ENCODE results near the gene ATG4B. TPM values are rescaled to one million over a fixed set of nuclear protein-coding genes. Genes with fewer than 3 reads are reported as not detected.
A peak's percentile ranks its signal among the peaks of the same experiment; 100 is the strongest.

Gene ATG4B
- total and polyA plus RNA-seq, 9 of the 15 experiments (the other 6 are each of a cell fraction or from before 2014, with no cell fraction given), result 5.9 to 58.8 (median 35.6) TPM

DNA sequence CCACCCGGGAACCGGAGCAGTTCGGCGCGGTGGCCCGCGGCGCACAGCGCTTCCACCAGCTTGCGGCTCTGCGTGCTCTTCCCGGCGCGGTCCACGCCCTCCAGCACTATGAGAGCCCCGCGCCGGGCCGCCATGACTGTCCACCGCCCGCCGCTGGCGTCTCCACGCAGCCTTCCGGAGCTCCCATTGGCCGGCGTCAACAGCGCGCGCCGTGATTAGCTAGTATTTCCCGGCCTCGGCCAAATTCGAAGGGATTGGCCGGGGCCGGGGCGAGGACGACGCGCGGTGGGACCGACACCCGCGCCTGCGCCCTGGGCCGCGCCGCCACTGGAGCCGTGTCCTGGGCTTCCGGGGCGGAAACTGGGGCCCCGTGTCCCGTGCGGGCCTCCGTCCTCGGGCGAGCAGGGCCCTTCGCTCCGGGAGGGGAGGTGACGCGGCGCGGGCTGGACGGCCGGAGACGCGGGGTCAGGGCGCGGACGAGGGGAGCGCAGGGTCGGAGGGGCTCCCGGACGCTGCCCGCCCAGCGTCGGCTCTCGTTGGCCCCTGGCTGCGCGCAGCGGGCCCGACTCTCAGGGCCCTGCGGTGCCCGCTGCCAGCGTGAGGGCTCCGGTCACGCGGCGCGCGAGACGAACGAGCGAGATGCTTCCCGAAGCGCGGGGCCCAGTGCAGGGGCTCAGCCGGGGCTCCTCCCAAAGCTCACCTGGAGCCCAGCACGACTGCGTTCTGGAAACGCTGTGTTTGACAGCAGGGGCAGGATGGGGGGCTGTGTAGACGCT, 49.3 kb downstream of the ATG4B start, which contains the start of gene DTYMK (continued):
- TF ChIP-seq ELF2 (CRISPR knock-in tag; IDR thresholded peaks at IDR 0.05) (peak; percentile 60; the same call in 1 of the 2 replicates), ZNF655 (CRISPR knock-in tag; IDR thresholded peaks at IDR 0.05) (no peak), SMAD4 (CRISPR knock-in tag; conservative IDR thresholded peaks at IDR 0.05) (no peak), FOSL1 (tag; conservative IDR thresholded peaks at IDR 0.05) (0 out of 2 replicates have a peak, but pooled peaks have one; percentile 11), NFRKB (IDR thresholded peaks at IDR 0.05; ENCODE audit: low read depth) (0 out of 2 replicates have a peak, but pooled peaks have one; percentile 34), RBBP5 (IDR thresholded peaks at IDR 0.05; ENCODE audit: borderline replicate concordance, insufficient read depth, low read length, poor library complexity, severe bottlenecking) (peak; percentile 82), NEUROD1 (IDR thresholded peaks at IDR 0.05; ENCODE audit: borderline replicate concordance, low read depth, low read length, partially characterized antibody) (peak; percentile 21), CTBP1 (IDR thresholded peaks at IDR 0.05; ENCODE audit: borderline replicate concordance) (peak; percentile 68; the same call in 1 of the 2 replicates), NCOR1 (IDR thresholded peaks at IDR 0.05) (0 out of 2 replicates have a peak, but pooled peaks have one; percentile 3), ETV1 (tag; conservative IDR thresholded peaks at IDR 0.05; ENCODE audit: low read depth) (peak; percentile 33; the same call in 1 of the 2 replicates), CBX8 (IDR thresholded peaks at IDR 0.05; ENCODE audit: borderline replicate concordance, extremely low read depth, low read depth, low read length, poor library complexity, severe bottlenecking) (no peak), NFIC (IDR thresholded peaks at IDR 0.05) (no peak), CREM (IDR thresholded peaks at IDR 0.05; ENCODE audit: low read depth) (peak; percentile 95), SRSF7 (optimal IDR thresholded peaks at IDR 0.05; ENCODE audit: low read depth, low read length) (no peak), ZBTB33 (CRISPR knock-in tag; IDR thresholded peaks at IDR 0.05) (peak; percentile 17; the same call in 1 of the 2 replicates), KHSRP (IDR thresholded peaks at IDR 0.05) (no peak), ZNF174 (CRISPR knock-in tag; IDR thresholded peaks at IDR 0.05) (no peak), ZNF584 (CRISPR knock-in tag; IDR thresholded peaks at IDR 0.05; ENCODE audit: low read depth) (no peak), KLF1 (tag; IDR thresholded peaks at IDR 0.05) (peak; percentile 59; the same call in 1 of the 2 replicates), OTX1 (CRISPR knock-in tag; IDR thresholded peaks at IDR 0.05) (no peak), RBFOX2 (IDR thresholded peaks at IDR 0.05; ENCODE audit: low read depth, low read length) (peak; percentile 94), MLLT1 (IDR thresholded peaks at IDR 0.05) (no peak), TGIF2 (CRISPR knock-in tag; IDR thresholded peaks at IDR 0.05) (peak; percentile 90)
